ENCODE measurements around the gene TSNAX. TPM values are rescaled to one million over a fixed set of nuclear protein-coding genes. Genes with fewer than 3 reads are reported as not detected.

Gene TSNAX
- total RNA-seq, 1 experiment from 2014 or later, result 38.0 TPM

- no peak for ATAC-seq
- no peaks in the 10 kb centered on the region for H3K9me3 Mint-ChIP-seq
- DNase-seq (ENCODE audit: low spot score), result no peak
- H3K4me1 Mint-ChIP-seq, result peaks cover 9% of the 10 kb centered on the region
- CTCF ChIA-PET, result no interaction called here
- POLR2A ChIA-PET, result no interaction called here
- H3K4me3 Mint-ChIP-seq, result no peak overlapping the region
- no peaks in the 10 kb centered on the region for H3K27me3 Mint-ChIP-seq (ENCODE audit: low read depth)
- H3K36me3 Mint-ChIP-seq, result 0 out of 2 replicates have a peak, but pooled peaks cover 9% of the 10 kb centered on the region
- H3K27ac Mint-ChIP-seq, result no peak overlapping the region
- TF ChIP-seq ARID4B (CRISPR knock-in tag; IDR thresholded peaks at IDR 0.05; ENCODE audit: borderline replicate concordance) (no peak), SP1 (CRISPR knock-in tag; conservative IDR thresholded peaks at IDR 0.05) (no peak), AFF4 (CRISPR knock-in tag; IDR thresholded peaks at IDR 0.05; ENCODE audit: borderline replicate concordance) (no peak), EMX1 (CRISPR knock-in tag; IDR thresholded peaks at IDR 0.05) (no peak), MLX (CRISPR knock-in tag; IDR thresholded peaks at IDR 0.05) (no peak), ATF3 (CRISPR knock-in tag; conservative IDR thresholded peaks at IDR 0.05) (no peak), GTF2I (CRISPR knock-in tag; conservative IDR thresholded peaks at IDR 0.05) (no peak), SOX15 (CRISPR knock-in tag; IDR thresholded peaks at IDR 0.05) (no peak)
Measured at GRCh38 chr1:231557411-231557810, 28.9 kb downstream of the TSNAX start.

- TF ChIP-seq HMGA2 (CRISPR knock-in tag; IDR thresholded peaks at IDR 0.05), result no peak
- TF ChIP-seq E2F4 (CRISPR knock-in tag; IDR thresholded peaks at IDR 0.05; ENCODE audit: borderline replicate concordance, low read depth), result no peak
- no peak for TF ChIP-seq ZNF396 (CRISPR knock-in tag; IDR thresholded peaks at IDR 0.05; ENCODE audit: borderline replicate concordance)
- TF ChIP-seq ETV6 (CRISPR knock-in tag; IDR thresholded peaks at IDR 0.05), result no peak
- no peak for TF ChIP-seq CBFB (CRISPR knock-in tag; IDR thresholded peaks at IDR 0.05; ENCODE audit: low read depth)
- no peak for TF ChIP-seq NR1H2 (CRISPR knock-in tag; IDR thresholded peaks at IDR 0.05)
- H3K27ac Mint-ChIP-seq, result no peak overlapping the region
- H3K9me3 Mint-ChIP-seq, result no peaks in the 10 kb centered on the region
- peaks cover 9% of the 10 kb centered on the region for H3K4me1 Mint-ChIP-seq
- no peak overlapping the region for H3K4me3 Mint-ChIP-seq
- POLR2A ChIA-PET, result no interaction called here
- H3K36me3 Mint-ChIP-seq, result peaks cover 8% of the 10 kb centered on the region
- no peak for DNase-seq (ENCODE audit: low spot score)
- CTCF ChIA-PET, result no interaction called here
- ATAC-seq, result no peak
- no peaks in the 10 kb centered on the region for H3K27me3 Mint-ChIP-seq (ENCODE audit: low read depth)
Measured at GRCh38 chr1:231557898-231558707, 29.6 kb downstream of the TSNAX start.

Measured in WTC11 (cell line).